GM21447 (cell line): Measurements from ENCODE around the gene COPS3.
A peak's percentile ranks its signal among the peaks of the same experiment; 100 is the strongest.

Experiments
- ATAC-seq: cut with Tn5 transposase; IDR thresholded peaks from one replicate; pipeline ENCODE4 v1.9.1; 2021; ENCODE audit not compliant: unreplicated experiment

Gene COPS3

GRCh38 chr17:17223736-17224135 lies 57.3 kb downstream of the COPS3 start:
- ATAC-seq: no peak

DNA sequence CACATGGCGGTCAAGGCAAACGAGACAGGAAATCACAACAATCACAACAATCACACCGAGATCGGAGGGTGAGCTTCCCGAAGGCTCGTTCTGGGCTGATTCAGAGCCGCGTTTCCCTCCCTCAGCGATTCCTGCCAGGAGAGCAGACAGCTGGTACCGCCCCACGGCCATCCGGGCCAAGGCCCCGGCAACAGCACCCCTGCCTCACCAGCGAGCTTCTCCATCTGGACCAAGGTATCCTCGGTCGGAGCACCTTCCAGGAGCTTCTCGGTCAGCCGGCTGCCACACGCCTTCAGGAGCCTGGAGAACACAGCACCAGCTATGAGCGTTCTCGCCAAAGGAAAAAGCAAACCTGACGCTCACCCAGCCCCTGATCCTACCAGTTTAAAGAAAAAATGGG lies 59.7 kb downstream of the COPS3 start:
- no peak for ATAC-seq

GRCh38 chr17:17220529-17220928 lies 60.5 kb downstream of the COPS3 start:
- ATAC-seq: no peak

GRCh38 chr17:17217995-17218394 lies 63.1 kb downstream of the COPS3 start:
- ATAC-seq: no peak

- ATAC-seq: no peak
Measured at GRCh38 chr17:17216776-17217175, 64.3 kb downstream of the COPS3 start.

GRCh38 chr17:17216236-17216635 lies 64.8 kb downstream of the COPS3 start:
- ATAC-seq: no peak

DNA sequence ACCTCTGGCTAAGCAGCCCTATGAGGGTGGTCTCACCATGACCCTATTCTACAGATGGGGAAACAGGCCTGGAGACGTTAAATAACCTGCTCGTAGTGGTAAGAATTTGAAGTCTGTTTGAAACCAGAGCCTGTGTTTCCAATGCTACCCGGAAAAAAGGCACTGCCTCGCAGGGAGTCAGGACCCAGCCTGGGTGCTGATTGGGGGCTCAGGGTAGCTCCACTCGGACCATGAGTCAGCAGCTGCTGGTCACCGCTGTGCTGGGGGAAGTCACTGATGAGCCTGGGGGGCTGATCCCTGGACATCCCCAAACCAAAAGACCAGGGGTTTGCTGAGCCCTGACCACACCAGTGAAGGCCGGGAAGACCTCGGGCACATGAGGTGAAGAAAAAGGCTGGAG lies 65.5 kb downstream of the COPS3 start:
- no peak for ATAC-seq

GRCh38 chr17:17214646-17215436 lies 66.2 kb downstream of the COPS3 start:
- ATAC-seq: no peak

DNA sequence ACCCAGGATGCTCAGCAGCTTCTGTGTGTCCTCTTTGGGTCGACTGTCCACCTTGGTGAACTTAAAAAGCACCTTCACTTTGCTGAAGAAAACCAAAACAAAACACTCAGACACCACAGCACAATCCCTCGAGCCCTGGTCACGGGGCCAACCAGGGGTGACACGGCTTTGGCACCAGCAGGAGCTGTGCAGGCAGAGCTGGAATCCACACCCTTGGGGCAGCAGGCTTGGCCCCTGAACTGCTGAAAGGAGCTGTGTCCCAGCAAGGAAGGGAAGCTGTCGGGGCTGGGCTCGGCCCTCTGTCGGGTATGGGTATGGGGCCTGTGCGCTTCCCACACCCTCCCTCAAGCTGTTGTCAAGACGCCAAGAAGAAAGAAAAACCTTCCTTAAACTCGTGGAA lies 67.3 kb downstream of the COPS3 start:
- no peak for ATAC-seq

DNA sequence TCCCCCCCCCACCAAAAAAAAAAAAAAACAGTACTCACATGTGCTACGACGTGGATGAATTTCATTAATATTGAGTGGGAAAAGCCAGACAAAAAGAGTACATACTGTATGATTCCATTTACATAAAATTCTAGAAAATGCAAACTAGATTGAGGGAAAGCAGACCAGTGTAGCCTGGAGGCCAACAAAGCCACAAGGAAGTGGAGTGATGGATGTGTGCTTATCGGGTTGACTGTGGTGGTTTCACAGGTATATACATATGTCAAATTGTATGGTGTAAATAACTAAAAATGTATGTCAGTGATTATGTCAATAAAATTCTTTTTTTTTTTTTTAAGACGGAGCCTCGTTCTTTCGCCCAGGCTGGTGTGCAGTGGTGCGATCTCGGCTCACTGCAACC lies 73.0 kb downstream of the COPS3 start:
- no peak for ATAC-seq

DNA sequence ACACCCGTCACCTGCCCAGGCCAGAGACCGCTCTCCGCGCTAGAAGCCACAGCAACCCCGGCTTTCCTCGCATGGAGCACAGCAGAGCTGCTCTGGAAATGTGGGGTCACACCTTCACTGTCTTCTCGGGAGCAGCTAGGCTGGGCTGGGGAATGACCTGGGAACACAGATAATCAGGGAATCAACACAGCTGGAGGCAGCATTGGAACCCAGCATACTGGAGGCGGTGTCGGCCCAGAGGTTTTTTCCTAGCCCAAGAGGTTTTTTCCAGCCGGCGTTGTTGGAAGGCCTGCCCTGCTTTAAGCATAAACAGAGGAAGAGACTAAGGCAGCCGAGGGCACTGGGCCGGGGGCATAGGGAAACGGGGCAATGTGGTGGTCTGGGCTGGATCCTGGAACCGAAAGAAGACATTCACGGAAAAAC lies 74.1 kb downstream of the COPS3 start:
- no peak for ATAC-seq

GRCh38 chr17:17206124-17206912 lies 74.7 kb downstream of the COPS3 start, which contains the start of gene PLD6:
PLD6 (minus strand) TSS chr17:17206333; CDS start chr17:17206286, 47 bp downstream.
- peak; percentile 46 for ATAC-seq

DNA sequence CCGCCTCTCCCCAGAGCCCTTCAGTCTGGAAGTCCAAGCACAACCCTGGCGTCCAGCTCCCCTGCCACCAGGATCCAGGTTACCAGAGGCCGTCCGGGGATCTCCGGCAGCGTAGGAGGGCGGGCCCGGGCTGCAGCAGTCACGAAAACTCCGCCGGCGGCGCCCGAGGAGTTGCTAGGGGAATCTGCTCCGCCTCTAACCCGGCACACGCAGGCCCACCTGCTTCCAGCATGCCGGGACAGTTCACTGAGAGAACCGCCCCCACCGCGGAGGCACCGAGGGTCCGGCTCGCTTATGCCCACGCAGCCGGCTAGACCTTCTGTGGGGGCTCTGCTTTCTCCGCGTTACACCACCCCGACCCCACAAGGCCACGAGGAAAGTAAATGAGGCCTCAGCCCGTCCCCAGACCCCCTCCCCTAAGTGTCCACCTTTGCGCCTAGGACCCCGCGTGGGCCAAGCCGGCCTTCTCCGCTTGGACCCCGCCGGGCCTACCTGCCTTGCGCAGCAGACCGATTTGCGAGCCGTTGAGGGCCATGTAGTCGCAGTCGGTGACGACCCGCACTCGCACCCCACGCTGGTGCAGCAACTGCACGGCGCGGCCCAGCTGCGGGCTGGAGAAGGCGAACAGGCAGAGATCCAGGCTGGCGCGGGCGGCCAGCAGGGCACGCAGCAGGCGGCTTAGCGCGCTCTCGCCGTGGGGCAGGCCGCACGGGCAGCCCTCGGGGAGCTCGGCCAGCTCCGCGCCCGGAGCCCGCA lies 75.5 kb downstream of the COPS3 start:
- peak; percentile 54 for ATAC-seq

DNA sequence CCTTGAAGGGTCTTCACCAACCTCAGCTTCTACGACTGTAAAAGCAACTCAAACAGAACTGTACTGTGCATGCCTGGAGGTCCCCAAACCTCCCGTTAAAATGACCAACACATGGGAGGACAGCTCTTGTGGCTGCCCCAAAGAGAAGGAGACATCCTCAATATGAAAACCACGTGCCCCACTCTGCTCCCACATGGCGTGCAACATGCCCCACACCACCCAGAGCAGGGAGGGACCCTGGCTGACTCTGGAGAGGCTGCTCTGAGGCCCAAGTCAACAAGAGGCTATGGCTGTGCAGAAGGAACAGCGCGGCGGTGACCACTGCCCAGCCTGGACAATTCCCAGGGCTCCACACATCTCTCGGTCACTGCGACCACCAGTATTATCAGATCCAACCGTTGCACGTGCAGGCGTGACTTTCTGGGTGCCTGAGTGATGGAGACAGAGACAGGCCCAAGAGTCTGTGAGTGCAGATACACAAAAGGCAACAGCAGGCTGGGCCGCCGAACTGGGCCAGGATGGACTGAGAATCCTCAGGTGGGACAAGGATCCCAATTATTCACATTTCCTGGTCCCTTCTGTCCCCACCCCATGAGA lies 76.3 kb downstream of the COPS3 start:
- ATAC-seq: no peak

GRCh38 chr17:17204041-17204591 lies 76.9 kb downstream of the COPS3 start:
- ATAC-seq: no peak

DNA sequence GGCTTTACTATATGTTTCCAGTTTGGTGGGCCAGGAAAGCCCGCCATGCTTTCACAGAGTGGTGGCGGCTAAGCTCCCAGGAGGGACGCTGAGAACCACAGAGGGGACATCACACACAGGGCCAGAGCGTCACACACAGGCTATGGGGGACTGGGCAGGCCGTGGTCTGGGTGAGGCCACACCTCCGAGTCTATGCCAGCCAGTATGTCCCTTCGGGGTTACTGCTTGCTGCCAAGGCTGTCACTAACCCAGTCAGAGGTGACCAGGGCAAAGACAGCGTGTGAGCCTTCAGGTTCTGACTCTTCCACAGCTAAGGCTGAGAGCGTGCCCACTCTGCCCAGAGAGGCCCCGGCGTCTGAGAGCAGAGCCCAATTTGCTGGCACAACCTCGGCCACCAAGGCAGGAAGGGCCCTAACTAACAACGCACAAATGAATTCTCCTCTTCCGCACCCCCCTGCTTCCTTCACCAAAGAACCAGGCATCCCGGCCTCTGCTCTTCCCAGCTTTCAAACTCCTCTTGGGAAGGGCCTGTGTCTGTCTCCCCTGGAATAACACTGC lies 77.8 kb downstream of the COPS3 start:
- ATAC-seq: no peak

DNA sequence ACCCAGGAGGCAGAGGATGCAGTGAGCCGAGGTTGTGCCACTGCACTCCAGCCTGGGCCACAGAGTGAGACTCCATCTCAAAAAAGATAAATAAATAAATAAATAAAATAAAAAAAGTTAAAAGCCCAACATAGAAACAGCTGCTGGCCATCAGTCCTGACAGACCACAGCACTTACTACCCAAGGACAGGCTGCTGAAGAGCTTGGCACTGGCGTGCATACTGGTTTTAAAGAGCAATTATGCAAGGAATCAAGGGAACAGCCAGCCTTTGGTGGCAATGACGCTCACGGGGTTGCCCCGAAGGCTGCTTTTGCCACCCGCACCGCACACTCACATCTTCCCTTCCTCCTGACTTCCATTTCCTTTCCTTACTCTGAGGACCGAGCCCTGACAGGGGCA lies 79.1 kb downstream of the COPS3 start:
- no peak for ATAC-seq

DNA sequence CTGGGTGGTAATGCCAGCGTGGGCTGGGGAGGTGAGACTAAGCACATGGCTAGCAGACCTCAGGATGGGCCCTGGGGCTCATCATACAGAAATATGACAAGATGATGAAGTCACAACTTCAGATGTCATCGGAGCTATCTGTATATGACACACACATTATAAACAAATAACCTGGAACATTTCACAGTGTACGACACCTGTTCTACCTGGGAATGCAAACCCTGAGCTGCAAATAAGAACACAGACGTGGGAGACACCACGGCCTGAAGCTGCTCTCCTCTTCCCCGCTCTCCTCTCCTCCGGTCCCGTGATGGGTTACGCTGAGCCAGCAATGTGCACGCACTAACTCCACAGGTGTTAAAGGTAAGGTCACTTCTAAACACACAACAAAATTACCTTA lies 79.8 kb downstream of the COPS3 start:
- ATAC-seq: no peak

DNA sequence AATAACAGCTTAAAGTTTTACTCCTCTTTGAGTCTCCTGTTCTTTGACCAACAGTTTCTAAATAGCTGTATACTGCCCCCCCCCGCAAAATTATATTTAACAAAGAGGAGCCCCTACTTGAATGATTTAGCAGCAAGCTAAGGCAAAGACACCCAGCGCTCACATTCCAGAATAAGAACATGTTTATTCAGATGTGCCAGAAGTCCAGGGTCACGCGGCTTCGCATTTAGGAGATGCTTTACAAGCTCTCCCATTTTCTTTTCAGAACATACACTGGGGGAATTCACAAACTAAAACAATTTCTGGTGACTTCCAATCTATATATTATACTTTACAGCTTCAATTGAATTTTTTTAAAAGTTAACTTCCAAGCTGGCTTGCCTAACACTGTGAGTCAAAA lies 80.2 kb downstream of the COPS3 start:
- no peak for ATAC-seq

DNA sequence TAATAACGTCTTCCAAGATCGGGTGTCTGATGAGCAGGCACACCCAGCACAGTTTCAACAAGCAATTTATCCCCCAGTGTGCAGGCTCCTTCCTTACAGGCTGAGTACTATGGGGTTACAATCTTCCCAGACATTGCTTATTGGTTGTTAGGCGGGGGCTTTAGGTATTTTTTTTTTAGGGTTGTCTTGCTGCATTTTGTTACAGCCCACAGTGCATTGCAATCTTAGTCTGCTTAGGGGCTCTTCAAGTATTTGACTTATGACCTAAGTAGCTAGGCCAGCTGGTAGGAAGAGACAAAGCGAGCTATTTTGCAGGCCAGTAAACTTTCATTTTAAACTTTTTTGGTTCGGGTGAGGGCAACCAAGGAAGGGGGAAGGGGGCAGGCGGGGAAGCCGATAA lies 80.7 kb downstream of the COPS3 start:
- ATAC-seq: no peak

DNA sequence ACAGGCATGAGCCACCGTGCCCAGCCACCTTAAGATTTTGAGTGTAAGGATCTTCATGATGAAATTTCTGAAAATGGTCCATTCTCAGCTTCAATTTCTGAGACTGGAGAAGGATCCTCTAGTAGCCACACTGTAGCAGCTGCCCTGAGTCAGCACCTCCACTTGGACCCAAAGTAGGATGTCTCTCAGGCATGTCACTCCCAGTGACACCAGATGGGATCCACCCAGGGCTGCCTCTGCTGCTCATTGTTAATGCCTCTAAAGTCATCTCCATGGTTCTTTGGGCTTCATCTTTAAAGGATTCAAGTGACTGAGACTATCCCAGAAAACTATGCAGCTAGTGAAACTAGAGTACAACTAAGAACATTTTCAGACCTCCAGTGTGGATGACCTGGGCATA lies 82.8 kb downstream of the COPS3 start:
- ATAC-seq: no peak
